Body of pancreas (tissue), 4 donors: ENCODE data around the gene TBCE.

Experiments
- POLR2A ChIP-seq, 3 donors: fragments of 450-650 bp; IDR thresholded peaks; one replicate each; pipeline ENCODE4 v1.6.1; 2016; ENCODE audit warnings: antibody characterized with exemption in 3 of 3, mild to moderate bottlenecking in 2 of 3
- TF ChIP-seq, protein P1 (sequence below), 7 experiments: fragments of 450-650 bp in 4 of 7; fragments of 200-600 bp in 3 of 7; sonication (generic) in 3 of 7; IDR thresholded peaks; one replicate each; pipeline ENCODE4 v1.5.1; 2016 to 2019; ENCODE audit warnings: antibody characterized with exemption in 7 of 7

DNA sequence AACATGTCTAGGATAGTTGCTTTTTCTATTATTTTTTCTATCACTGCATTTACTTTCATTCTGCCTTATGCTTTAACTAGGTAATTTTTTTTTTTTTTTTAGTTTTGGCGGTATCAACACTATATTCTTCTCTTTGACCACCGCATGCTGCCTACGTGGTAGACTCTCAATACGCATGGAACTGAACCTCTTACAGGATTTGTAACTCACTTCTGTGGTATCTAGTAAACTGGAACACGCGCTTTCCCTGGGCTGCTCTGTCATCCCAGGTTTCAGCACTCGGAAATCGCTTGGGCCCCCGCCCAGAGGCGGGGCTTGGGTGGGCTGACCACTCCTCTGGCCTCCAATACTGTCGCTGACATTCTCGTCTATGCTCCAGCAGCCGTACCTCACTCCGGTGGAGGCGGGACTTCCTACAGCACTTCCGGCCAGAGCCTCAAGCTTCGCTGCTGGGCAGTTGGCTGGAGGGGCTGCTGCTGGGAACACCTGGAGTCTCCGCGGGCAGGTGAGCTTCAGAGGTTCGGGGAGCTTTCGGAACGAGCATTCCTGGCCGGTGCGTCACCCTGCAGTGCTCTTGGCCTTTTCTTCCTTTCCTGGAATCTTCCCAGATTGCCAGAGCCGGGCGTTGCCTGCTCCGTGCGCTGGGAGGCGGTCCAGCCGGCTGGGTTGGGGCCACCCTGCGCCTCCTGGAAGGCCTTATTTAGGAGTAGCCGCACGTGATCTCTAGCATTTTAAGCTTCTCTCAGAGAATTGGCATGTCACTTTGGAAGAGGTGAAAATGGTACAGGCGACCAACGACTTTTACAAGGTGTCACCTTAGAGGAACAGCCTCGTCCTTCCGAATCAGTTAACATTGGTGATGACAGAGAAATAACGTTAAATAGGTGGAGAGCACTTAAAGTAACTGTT lies at the start of gene TBCE:
- TF ChIP-seq POLR2A (IDR thresholded peaks at IDR 0.05): peak; percentile 82 to 95 (median 95)
- TF ChIP-seq, protein P1, sequence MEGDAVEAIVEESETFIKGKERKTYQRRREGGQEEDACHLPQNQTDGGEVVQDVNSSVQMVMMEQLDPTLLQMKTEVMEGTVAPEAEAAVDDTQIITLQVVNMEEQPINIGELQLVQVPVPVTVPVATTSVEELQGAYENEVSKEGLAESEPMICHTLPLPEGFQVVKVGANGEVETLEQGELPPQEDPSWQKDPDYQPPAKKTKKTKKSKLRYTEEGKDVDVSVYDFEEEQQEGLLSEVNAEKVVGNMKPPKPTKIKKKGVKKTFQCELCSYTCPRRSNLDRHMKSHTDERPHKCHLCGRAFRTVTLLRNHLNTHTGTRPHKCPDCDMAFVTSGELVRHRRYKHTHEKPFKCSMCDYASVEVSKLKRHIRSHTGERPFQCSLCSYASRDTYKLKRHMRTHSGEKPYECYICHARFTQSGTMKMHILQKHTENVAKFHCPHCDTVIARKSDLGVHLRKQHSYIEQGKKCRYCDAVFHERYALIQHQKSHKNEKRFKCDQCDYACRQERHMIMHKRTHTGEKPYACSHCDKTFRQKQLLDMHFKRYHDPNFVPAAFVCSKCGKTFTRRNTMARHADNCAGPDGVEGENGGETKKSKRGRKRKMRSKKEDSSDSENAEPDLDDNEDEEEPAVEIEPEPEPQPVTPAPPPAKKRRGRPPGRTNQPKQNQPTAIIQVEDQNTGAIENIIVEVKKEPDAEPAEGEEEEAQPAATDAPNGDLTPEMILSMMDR (IDR thresholded peaks at IDR 0.05): peak in 4 of 7 experiments; percentile 15 to 37 (median 26)
